NCI-H2227 treated with DMSO at 0.1 percent for 48 hours (cell line): Measurements from ENCODE around the gene PCK2.
A peak's percentile ranks its signal among the peaks of the same experiment; 100 is the strongest.
"Not testable (repeated sequence)": the region's sequence is repeated elsewhere in the genome, so short reads cannot be mapped to it uniquely, and the experiment has no call there.

ENCODE experiments used
- DNase-seq: peaks from one replicate; lab custom pipeline; 2025; lab: John Stamatoyannopoulos, UW

The PCK2 gene

DNA sequence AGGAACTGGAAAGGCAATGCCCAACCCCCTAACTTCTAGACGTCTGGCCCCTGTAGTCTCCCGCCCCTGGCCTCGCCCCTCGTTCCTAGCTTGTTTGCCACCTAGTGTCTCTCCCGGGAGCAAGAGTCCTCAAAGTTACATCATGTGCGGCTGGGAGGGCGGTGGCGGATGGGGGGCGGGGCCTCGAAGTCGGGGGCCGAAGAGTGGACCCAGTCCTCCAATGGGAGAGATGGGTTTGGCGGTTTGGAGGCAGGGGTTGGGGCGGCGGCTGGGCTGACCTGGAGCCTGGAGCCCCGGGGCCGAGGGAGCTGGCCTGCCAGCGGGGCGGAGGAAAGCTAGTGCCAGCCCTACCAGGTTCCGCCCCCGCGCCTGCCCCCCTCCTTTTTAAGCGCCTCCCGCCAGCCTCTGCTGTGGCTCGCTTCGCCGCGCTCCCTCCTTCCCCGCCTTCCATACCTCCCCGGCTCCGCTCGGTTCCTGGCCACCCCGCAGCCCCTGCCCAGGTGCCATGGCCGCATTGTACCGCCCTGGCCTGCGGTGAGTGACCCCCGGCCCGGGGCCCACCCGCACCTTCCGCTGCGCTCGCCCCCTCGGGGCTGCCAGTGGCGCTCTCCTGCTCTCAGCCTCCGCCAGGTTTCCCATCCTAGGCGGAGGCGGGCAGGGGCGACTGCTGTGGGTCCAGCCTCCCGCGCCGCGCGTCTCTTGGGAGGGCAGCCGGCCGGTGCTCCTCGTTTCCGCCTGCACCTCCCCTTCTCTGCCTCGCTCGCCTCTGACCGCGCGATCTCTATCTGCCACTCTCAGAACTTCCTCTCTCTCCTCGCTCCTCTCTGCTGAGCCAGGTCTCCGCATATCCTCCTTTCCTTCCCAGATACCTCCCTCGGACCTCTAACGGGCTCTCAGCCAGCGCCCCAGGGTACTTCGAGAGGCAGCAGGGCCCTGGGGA is at the start of gene PCK2:
PCK2 (plus strand) TSS at position 411 of the 940 bp plus-strand sequence; CDS start at position 506, 95 bp downstream.
- peak; percentile 84 for DNase-seq

DNA sequence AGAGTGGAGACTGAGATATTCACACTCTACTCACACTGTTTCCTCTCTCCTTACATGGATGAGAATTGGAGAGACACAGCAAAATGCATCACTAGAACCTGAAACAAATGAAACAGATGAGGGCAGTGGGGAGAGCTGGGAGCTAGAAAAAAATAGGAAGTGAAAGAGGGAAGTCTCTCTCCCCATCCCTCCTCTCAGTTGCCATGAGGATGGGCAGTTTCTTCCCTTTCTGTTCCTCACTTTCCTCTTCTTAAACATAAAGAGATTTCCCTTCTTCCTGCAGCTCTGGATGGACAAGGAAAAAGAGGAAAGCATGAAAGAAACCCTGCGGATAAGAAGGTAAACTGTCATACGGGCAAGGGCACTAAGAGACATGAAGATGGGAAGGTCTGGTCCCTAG is 45.1 kb upstream of the PCK2 start:
- DNase-seq = not testable (repeated sequence)

DNA sequence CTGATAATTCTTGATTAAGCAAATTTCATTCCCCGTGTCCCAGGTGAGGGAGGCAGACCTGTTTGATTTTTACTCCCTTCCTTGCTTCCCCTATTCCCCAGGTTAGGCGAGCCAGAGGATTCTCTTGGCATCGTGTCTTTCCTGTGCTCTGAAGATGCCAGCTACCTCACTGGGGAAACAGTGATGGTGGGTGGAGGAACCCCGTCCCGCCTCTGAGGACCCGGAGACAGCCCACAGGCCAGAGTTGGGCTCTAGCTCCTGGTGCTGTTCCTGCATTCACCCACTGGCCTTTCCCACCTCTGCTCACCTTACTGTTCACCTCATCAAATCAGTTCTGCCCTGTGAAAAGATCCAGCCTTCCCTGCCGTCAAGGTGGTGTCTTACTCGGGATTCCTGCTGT is 43.4 kb upstream of the PCK2 start:
- not testable (repeated sequence) for DNase-seq

DNA sequence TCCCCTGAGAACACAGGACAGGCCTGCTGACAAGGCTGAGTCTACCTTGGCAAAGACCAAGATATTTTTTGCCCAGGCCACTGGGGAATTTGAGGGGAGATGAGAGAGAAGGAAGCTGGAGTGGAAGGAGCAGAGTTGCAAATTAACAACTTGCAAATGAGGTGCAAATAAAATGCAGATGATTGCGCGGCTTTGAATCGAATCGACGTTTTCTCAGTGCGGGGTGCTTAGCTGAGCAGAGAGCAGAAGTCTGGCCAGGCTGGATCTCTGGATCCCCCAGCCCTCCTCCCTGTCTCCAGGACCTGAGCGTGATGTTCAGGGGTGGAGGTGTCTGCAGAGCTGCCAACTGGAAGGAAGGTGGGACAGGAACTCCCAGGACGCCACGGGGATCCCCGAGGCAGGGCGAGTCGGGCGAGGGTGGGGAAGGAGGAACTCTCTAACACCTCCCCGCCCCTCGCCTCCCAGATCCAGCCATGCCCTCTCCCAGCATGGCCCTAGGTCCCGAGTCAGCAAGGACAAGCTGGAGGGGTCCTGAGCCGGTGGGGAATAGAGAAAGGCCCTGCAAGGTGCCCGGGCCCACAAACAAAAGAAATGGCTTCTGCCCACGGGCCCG is 42.8 kb upstream of the PCK2 start:
- no peak for DNase-seq

DNA sequence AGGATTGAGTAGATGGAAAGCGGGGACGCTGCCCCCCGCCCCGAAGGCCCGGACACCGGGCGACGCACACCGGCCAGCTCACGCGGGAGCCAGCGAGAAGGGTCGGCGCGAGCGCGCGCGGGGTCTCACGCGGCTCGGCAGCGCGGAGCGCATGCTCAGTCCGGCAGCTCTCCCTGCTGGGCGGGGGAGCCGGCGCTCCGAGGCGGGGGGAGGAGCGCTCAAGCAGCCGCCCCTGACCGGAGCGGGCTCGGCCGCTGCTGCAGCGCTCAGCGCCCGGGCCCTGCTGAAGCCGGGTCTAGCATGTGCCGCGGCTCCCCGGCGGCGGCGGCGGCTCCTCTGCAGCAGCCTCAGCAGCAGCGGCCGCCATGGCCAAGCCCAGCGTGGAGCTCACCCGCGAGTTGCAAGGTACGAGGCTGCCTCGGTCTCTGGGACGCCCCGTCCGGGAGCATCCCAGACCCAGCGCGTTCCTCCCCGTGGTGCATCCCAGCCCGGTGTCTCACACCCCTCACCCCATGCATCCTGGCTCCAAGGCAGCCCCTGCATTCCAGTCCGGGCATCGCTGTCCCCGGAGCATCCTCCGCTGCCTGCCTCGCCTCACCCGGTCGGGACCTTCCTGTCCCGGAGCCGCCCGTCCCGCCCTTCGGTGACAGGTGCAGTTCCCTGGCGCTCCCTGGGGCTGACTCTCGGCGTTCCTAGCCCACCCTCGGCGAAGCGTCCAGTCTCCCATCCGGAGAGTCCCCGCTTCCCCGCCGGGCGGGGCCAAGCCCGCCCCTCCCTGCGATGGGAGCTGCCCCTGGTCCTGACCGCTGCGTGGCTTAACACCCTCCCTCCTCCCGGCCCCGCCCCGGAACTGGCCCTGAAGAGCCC is 42.1 kb upstream of the PCK2 start, which contains the start of gene CARMIL3:
CARMIL3 (plus strand) TSS at position 221 of the 867 bp plus-strand sequence; CDS start at position 366, 145 bp downstream.
- peak; percentile 76 for DNase-seq

DNA sequence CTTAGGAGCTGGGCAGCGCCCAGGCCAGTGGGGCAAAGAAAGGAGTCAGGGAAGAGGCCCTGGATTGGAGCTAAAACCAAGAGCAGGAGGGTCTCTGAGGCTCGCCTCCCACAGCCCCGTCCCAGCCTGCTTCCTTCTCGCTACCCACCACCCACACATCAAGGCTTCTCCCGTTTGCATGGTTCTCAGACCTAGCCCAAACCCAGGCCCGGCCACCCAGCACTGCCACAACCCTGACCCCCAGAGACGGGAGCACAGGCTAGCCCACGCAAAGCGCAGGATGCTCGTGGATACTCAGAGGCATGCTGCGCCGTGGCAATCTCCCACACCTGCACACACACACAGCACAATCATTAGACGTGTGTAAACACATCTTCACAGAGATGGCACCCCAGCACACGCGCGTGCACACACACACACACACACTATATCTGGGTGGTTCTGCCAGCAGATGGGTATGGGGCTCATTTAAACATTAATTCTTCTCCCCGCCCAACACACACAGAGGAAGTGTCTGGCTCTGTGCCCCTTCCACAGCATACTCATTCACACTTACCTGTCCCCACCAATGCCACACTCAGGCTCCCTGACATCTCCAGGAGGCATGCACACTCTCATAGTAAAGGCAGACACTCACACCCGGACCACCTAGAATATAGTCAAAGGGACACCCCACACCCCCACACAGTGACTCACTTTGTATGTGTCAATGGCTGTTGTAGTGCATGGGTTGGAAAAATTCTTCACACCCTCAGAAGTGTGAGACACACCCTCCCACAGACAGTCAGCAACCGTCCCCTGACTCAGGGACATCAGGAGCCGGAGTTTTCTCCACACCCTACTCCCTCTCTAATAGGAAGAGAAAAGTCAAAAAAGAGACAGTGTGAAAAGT is 41.2 kb upstream of the PCK2 start:
- DNase-seq = no peak

DNA sequence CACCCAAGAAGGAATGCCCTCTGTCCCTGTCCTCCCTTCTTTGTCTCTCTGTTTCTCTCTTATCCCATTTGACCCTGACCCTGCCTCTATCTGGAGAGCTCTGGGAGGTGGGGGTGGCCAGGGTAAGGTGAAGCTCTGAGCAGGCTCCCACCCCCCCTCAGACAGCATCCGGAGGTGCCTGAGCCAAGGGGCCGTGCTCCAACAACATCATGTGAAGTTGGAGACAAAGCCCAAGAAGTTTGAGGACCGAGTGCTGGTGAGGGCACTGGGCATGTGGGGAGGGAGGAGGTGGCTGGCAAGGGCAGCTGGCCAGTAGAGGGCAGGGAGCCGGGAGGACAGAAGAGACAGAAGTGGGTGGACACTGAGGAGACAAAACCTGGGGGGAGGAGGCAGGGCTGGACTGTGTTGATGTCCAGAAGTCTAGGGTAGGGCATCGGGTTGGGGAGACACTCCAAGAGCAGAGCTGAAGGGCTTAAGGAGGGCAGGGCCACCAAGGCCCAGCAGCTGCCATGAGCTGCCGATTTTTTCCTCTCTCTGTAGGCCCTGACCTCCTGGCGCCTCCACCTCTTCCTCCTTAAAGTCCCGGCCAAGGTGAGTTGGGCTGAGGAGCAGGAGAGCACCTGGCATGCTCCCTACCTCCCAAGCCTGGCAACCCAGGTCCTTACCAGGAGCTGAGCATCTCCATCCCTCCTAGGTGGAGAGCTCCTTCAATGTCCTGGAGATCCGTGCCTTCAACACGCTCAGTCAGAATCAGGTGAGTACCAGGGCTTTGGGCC is 40.4 kb upstream of the PCK2 start:
- DNase-seq = no peak

DNA sequence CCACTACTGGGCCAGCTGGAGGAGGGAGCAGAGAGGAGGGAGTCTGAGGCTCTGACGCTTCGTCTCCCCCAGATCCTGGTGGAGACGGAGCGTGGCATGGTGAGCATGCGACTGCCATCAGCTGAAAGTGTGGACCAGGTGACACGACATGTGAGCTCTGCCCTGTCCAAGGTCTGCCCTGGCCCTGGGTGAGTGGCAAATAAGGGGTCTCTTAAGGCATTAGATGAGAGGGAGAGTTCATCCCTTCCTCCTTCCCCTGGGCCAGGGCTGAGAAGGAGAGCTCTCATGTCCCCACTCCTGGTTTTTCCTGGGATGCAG is 39.8 kb upstream of the PCK2 start:
- no peak for DNase-seq

DNA sequence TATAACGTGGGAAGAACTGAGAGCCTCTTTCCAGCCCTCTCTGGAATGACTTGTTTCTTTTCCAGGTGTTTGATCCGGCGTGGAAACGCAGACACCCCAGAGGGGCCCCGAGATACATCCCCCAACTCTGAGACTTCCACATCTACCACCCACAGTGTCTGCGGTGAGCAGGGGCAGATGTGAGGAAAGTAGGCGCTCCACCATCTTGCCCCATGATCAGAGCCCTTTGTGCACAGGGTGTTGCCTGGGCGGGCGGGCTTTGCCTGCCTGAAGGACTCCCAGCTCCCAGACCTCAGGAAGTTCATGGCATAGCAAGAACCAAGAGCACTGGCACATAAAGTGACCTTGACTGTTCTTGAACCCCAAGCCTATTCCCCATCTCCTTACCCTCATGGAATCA is 39.5 kb upstream of the PCK2 start:
- DNase-seq = no peak

DNA sequence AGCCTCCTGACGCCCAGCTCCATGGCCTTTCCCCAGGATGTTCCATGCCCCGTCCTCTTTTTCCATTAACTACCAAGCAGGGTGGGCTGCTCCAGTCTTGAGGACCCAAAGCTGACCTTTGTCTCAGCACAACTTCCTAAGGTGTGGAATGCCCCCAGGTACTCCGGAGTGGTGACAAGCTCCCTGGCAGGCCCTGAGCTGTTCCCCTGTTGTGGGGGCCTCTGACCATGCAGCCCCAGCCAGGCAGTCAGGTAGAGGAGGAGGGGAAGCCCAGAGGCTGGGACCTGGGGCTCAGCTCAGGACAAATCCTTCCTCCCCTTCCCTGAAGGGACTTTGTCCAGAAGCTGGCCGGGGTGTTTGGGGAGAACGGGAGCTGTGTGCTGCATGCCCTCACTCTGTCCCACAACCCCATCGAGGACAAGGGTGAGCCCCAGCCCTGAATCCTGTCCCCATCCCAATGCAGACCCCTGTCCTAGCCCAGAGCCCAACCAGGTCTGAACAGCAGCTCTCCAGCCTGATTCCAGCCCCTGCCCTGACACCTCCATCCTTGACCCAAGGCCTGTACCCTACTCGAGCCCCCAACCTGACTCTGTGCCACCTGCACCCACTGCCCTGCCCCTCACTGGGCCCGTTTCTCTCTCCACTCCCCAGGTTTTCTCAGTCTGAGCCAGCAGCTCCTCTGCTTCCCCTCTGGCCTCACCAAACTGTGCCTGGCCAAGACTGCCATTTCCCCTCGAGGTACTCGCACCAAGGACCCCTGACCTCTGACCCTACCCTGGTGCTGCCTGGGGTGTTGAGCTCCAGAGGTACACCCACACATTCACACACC is 37.9 kb upstream of the PCK2 start:
- DNase-seq = no peak

DNA sequence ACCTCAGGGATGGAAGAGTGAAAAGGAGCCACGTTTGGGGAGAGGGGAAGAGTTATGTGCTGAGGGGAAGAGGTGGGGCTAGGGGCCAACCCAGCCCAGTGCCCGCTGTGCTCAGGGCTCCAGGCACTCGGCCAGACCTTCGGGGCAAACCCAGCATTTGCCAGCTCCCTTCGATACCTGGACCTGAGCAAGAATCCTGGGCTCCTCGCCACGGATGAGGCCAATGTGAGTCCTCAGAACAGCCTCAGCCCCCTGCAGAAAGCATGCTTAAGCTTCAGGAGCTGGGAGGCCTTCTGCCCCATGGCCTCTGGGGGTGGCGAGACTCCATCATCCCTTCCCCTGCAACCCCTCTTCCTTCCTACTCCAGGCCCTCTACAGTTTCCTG is 37.3 kb upstream of the PCK2 start:
- no peak for DNase-seq

DNA sequence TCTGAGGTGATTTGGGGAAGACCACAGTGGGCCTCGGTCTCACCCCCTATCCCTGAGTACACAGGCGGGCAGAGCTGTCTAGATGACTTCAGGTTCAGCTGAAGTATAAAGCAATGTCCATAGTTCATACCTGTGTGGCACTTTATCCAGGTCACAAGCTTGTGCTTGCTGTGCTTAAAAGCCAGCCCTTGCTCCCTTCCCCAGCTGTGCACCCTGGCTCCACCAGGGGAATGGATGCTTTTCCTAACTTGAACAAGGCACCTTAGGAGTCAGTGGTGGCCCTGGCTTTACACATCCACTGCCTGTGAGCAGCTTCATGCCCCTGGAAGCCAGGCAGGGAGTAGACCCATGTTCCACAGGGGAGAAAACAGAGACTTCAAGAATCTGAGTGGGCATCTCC is 36.8 kb upstream of the PCK2 start:
- DNase-seq = no peak

DNA sequence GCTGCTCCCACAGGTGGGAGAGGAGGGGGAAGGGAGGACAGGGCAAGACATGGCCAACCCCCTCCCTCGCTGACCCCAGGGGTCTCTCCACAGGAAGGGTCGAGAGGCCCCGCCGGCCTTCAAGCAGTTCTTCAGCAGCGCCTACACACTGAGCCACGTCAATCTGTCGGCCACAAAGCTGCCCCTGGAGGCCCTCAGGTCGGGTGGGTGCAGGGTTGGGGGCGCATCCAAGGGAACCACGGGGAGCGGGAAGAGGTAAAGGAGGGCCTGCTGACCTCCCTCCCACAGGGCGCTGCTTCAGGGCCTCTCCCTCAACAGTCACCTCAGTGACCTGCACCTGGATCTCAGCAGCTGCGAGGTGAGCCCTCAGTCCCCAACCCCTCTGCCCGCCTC is 36.2 kb upstream of the PCK2 start:
- no peak for DNase-seq

DNA sequence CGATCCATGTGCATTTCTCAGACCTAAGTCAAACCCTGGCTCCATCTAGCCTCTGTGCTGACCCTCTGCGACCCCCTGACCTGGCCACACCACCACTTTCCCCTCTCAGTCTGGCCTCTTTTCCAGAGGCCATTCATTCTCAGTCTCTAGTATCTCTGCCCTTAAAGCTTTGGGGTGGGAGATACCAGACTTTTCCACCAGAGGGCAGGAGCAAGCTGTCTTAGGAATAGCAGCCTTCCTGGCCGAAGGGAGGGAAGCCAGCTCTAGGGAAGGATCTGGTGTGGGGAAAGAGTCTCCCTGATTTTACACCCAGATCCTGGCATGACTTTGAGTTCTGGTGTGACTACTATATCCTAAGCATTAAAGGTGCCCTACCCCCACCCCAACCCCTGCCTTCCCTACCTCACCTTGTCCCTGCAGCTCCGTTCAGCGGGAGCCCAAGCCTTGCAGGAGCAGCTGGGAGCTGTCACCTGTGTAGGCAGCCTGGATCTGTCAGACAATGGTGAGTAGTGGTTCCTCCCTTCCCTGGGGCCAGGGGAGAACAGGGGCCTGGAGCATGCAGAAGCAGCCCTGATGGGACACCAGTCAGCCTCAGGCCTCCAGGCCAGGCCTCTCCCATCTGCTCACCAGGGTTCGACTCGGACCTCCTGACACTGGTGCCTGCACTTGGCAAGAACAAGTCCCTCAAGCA is 35.7 kb upstream of the PCK2 start:
- peak; percentile 24 for DNase-seq

DNA sequence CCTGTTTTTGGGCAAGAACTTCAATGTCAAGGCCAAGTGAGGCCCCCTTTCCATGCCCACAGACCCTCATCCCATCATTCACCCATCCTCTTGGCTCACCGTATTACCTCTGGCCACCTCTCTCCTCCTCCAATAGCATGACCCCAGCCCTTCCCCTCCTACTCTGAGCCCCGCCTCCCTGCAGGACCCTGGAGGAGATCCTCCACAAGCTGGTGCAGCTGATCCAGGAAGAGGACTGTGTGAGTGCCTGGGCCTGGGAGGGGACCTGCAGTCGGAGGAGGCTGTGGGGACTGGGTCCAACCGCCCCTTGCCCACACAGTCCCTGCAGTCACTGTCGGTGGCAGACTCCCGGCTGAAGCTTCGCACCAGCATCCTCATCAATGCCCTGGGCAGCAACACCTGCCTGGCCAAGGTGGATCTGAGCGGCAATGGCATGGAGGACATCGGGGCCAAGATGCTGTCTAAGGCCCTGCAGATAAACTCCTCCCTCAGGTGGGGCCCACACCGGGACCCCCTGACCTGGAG is 35.1 kb upstream of the PCK2 start:
- DNase-seq = no peak

DNA sequence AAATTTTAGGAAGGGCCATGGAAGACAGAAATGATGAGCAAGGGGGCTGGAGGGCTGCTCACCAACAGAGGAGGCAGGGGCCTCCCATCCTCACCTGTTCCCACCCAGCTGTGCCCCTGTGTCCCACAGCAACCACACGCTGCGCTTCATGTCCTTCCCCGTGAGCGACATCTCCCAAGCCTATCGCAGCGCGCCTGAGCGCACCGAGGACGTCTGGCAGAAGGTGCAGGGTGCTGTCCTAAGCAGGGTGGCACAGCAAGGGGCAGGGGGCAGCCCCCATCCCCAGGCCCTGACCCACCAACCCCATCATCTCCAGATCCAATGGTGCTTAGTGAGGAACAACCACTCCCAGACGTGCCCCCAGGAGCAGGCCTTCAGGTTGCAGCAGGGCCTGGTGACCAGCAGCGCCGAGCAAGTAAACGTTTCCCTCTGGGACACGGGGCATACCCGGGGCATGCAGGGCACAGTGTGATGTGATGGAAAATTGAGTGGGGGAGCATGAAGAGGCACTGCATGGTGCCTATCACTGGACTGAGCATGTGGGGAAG is 34.2 kb upstream of the PCK2 start:
- DNase-seq = no peak

DNA sequence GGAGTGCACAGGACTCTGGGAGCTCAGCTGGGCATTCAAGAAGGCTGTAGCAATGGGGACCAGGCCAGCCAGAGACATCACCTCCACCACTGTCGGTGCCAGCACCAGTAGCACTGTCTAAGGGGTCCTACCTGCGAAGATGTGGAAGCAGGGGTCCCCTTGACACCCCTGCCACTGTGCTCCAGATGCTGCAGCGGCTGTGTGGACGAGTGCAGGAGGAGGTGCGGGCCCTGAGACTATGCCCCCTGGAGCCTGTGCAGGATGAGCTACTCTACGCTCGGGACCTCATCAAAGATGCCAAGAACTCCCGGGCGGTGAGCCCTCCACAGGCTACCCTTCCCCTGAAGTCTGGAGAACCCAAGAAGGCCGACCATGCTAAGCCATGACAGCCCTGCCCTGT is 33.7 kb upstream of the PCK2 start:
- no peak for DNase-seq
